ENCODE results near the gene MUC4. TPM values are rescaled to one million over a fixed set of nuclear protein-coding genes. Genes with fewer than 3 reads are reported as not detected.
"Not testable (repeated sequence)": the region's sequence is repeated elsewhere in the genome, so short reads cannot be mapped to it uniquely, and the experiment has no call there.

MUC4 gene
- total and polyA plus RNA-seq, 2 of the 4 experiments (the other 2 are of a cell fraction), result not detected

- POLR2A ChIA-PET (ENCODE audit: unreplicated experiment); dilution Hi-C loops (cut with HindIII; ENCODE audit: low sequenced_read_pairs, unreplicated experiment); H4K20me1 ChIP-seq (ENCODE audit: insufficient read depth, low read length); H3K4me2 ChIP-seq (ENCODE audit: low read depth, low read length); ATAC-seq (ENCODE audit: low read depth); H2AK5ac ChIP-seq (ENCODE audit: low read depth, low read length); H3K23ac ChIP-seq (ENCODE audit: low read depth, low read length); H2AFZ ChIP-seq (replicated peaks; ENCODE audit: low read length, poor library complexity); H3K9me1 ChIP-seq (ENCODE audit: insufficient read depth, low read length); H3K56ac ChIP-seq (ENCODE audit: extremely low read depth, insufficient read depth, low read length); H3K14ac ChIP-seq (replicated peaks; ENCODE audit: low read depth, low read length); H3K79me1 ChIP-seq (ENCODE audit: low read depth in 1 of 2, low read length in 2 of 2); H2BK5ac ChIP-seq (ENCODE audit: low read depth, low read length, poor library complexity, severe bottlenecking); H2BK15ac ChIP-seq (ENCODE audit: low read depth, low read length); intact Hi-C loops (cut with micrococcal nuclease); H2AK9ac ChIP-seq (replicated peaks; ENCODE audit: low read depth, low read length, poor library complexity); CTCF ChIA-PET; H3K27ac ChIP-seq (ENCODE audit: insufficient read depth, low read length); H3K36me3 ChIP-seq (ENCODE audit: control insufficient read depth, insufficient read depth, low read length); H4K8ac ChIP-seq (ENCODE audit: low read depth in 2 of 2, low read length in 2 of 2); BruUV-seq (replicated peaks); H3K9ac ChIP-seq (ENCODE audit: low read depth, low read length); in situ Hi-C loops (cut with MboI; ENCODE audit: low sequenced_read_pairs); DNase-seq; H3K4ac ChIP-seq (ENCODE audit: low read depth, low read length); H2BK20ac ChIP-seq (ENCODE audit: low read depth, low read length); H3K4me1 ChIP-seq (ENCODE audit: control insufficient read depth, insufficient read depth, low read length); H3K4me3 ChIP-seq (ENCODE audit: insufficient read depth, low read depth, low read length); H4K5ac ChIP-seq (ENCODE audit: low read depth, low read length); H4K91ac ChIP-seq (ENCODE audit: insufficient read depth, low read depth, low read length); H2BK120ac ChIP-seq (ENCODE audit: low read depth, low read length); H3K18ac ChIP-seq (ENCODE audit: low read depth, low read length); H3K9me3 ChIP-seq (ENCODE audit: control insufficient read depth, insufficient read depth, low read length): not testable (repeated sequence)
- 90% methylated on average over 5 of the region's 6 CpGs; no CpG with 5 or more reads in 1 of the 2 experiments for WGBS, 2 experiments (ENCODE audit: extremely low coverage in 2 of 2, insufficient read length in 1 of 2)
- peaks cover 62% of the 10 kb centered on the region for H3K27me3 ChIP-seq (ENCODE audit: control insufficient read depth, insufficient read depth, low read length)
These were observed 73.9 kb downstream of the MUC4 start for GRCh38 chr3:195737782-195738181.

Data from IMR-90 (cell line).